A673 (cell line): ENCODE data around the gene MYRIP.

Experiments used
- EZH2 ChIP-seq: fragments of 200-600 bp; sonication (generic); IDR thresholded peaks from 2 replicates; pipeline ENCODE4 v1.6.1; 2017; ENCODE audit warnings: borderline replicate concordance, low read depth, mild to moderate bottlenecking, mixed read lengths, antibody characterized with exemption, low read length; ENCODE audit not compliant: poor library complexity, severe bottlenecking
- TF ChIP-seq, protein P1 (sequence below): fragments of 300-800, 200-600 bp; sonication (generic); conservative IDR thresholded peaks from 2 replicates; pipeline ENCODE4 v1.5.1; 2017; ENCODE audit warnings: low read depth, mild to moderate bottlenecking, antibody characterized with exemption, low read length, moderate library complexity, mixed read lengths

GRCh38 chr3:39804951-39805350 is 4.5 kb upstream of the MYRIP start:
- no peak for TF ChIP-seq EZH2
- TF ChIP-seq, protein P1, sequence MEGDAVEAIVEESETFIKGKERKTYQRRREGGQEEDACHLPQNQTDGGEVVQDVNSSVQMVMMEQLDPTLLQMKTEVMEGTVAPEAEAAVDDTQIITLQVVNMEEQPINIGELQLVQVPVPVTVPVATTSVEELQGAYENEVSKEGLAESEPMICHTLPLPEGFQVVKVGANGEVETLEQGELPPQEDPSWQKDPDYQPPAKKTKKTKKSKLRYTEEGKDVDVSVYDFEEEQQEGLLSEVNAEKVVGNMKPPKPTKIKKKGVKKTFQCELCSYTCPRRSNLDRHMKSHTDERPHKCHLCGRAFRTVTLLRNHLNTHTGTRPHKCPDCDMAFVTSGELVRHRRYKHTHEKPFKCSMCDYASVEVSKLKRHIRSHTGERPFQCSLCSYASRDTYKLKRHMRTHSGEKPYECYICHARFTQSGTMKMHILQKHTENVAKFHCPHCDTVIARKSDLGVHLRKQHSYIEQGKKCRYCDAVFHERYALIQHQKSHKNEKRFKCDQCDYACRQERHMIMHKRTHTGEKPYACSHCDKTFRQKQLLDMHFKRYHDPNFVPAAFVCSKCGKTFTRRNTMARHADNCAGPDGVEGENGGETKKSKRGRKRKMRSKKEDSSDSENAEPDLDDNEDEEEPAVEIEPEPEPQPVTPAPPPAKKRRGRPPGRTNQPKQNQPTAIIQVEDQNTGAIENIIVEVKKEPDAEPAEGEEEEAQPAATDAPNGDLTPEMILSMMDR, result no peak
